Dermis blood vessel endothelial cell (primary cell): Measurements from ENCODE around the gene ATP6V1B1. TPM values are rescaled to one million over a fixed set of nuclear protein-coding genes. Genes with fewer than 3 reads are reported as not detected.

Experiments used
- total RNA-seq: library from RNA; depleted of rRNA; stranded (reverse); fragments of >200 nt; gene quantifications from 2 replicates; pipeline ENCODE4 v1.2.3, GENCODE V29; 2014

The ATP6V1B1 gene
- total RNA-seq, 1 donor from 2014 or later: not detected

Other genes with a start within 250 kb of the ATP6V1B1 start
- 4.6 and 13.3 TPM in 2 replicates for gene ADD2, start 167.7 kb upstream of the ATP6V1B1 start, total RNA-seq
- not detected in 2 replicates for gene FIGLA, start 145.3 kb upstream of the ATP6V1B1 start, total RNA-seq
- 0.09 and 0.34 TPM in 2 replicates for gene CLEC4F, start 115.3 kb upstream of the ATP6V1B1 start, total RNA-seq
- not detected in 2 replicates for gene CD207, start 100.1 kb upstream of the ATP6V1B1 start, total RNA-seq
- gene VAX2, start 35.3 kb upstream of the ATP6V1B1 start, total RNA-seq: 0.17 TPM in 1 of 2 replicates, not detected in the other
- 0.51 and 0.74 TPM in 2 replicates for gene ANKRD53, start 42.7 kb downstream of the ATP6V1B1 start, total RNA-seq
- gene TEX261, start 59.0 kb downstream of the ATP6V1B1 start, total RNA-seq: 38.8 and 64.5 TPM in 2 replicates
- gene NAGK, start 132.7 kb downstream of the ATP6V1B1 start, total RNA-seq: 46.5 and 61.1 TPM in 2 replicates
- gene MCEE, start 194.3 kb downstream of the ATP6V1B1 start, total RNA-seq: 9.7 and 14.0 TPM in 2 replicates
- gene MPHOSPH10, start 194.7 kb downstream of the ATP6V1B1 start, total RNA-seq: 17.4 and 18.9 TPM in 2 replicates